ENCODE data around the gene VEGFC.

- TF ChIP-seq CTCF (IDR thresholded peaks at IDR 0.05; ENCODE audit: low read length): no peak
- TF ChIP-seq EZH2 (IDR thresholded peaks at IDR 0.05; ENCODE audit: borderline replicate concordance, low read length): no peak
Observed at GRCh38 chr4:176841711-176842112, 49.0 kb upstream of the VEGFC start.

Measured in OCI-LY1 (cell line).